Suprapubic skin (tissue), 4 donors: ENCODE results near the gene PIWIL4. TPM values are rescaled to one million over a fixed set of nuclear protein-coding genes. Genes with fewer than 3 reads are reported as not detected.

Source experiments
- DNase-seq, 2 donors: peaks; one replicate each; pipeline ENCODE4 v3.0.0-alpha.2; 2019; ENCODE audit warnings: low spot score in 2 of 2
- H3K27ac ChIP-seq: fragments of 200-600 bp; sonication (generic); one replicate; pipeline ENCODE4 v1.5.1; 2019
- H3K27me3 ChIP-seq: fragments of 200-600 bp; sonication (generic); one replicate; pipeline ENCODE4 v1.5.1; 2019
- H3K36me3 ChIP-seq: fragments of 200-600 bp; sonication (generic); one replicate; pipeline ENCODE4 v1.5.1; 2019
- H3K4me1 ChIP-seq: fragments of 200-600 bp; sonication (generic); one replicate; pipeline ENCODE4 v1.5.1; 2019
- H3K4me3 ChIP-seq: fragments of 200-600 bp; sonication (generic); one replicate; pipeline ENCODE4 v1.5.1; 2019; ENCODE audit warnings: mild to moderate bottlenecking
- H3K9me3 ChIP-seq: fragments of 200-600 bp; sonication (generic); one replicate; pipeline ENCODE4 v1.5.1; 2019
- EP300 ChIP-seq: sonication (generic); formaldehyde crosslinking; IDR thresholded peaks from one replicate; pipeline ENCODE4 v1.6.1; 2017; ENCODE audit warnings: antibody characterized with exemption
- POLR2A ChIP-seq, 2 donors: fragments of 450-650 bp; IDR thresholded peaks; one replicate each; pipeline ENCODE4 v1.6.1; 2017; ENCODE audit warnings: antibody characterized with exemption in 2 of 2, mild to moderate bottlenecking in 2 of 2, moderate library complexity in 2 of 2
- POLR2AphosphoS5 ChIP-seq, 3 donors: sonication (generic); formaldehyde crosslinking; IDR thresholded peaks; one replicate each; pipeline ENCODE4 v1.6.1; 2017; ENCODE audit warnings: antibody characterized with exemption in 3 of 3
- WGBS: methylation state at CpG from one replicate; pipeline ENCODE4 v1.1.5; 2018; 5-methylcytosine and 5-hydroxymethylcytosine counted together
- total RNA-seq, 4 donors: library from RNA; depleted of rRNA; stranded (reverse); fragments of >200 nt; gene quantifications; one replicate each; pipeline ENCODE4 v1.1.0, GENCODE V29; 2016
- TF ChIP-seq, protein P1 (sequence below), 2 donors: fragments of 200-600 bp in 1 of 2; fragments of 450-650 bp in 1 of 2; sonication (generic) in 1 of 2; IDR thresholded peaks; one replicate each; pipeline ENCODE4 v1.5.1; 2016 to 2019; ENCODE audit warnings: antibody characterized with exemption in 2 of 2, mild to moderate bottlenecking in 1 of 2, moderate library complexity in 1 of 2

PIWIL4 gene
- total RNA-seq, 4 donors from 2014 or later = 0.91 to 2.5 (median 1.8) TPM

DNA sequence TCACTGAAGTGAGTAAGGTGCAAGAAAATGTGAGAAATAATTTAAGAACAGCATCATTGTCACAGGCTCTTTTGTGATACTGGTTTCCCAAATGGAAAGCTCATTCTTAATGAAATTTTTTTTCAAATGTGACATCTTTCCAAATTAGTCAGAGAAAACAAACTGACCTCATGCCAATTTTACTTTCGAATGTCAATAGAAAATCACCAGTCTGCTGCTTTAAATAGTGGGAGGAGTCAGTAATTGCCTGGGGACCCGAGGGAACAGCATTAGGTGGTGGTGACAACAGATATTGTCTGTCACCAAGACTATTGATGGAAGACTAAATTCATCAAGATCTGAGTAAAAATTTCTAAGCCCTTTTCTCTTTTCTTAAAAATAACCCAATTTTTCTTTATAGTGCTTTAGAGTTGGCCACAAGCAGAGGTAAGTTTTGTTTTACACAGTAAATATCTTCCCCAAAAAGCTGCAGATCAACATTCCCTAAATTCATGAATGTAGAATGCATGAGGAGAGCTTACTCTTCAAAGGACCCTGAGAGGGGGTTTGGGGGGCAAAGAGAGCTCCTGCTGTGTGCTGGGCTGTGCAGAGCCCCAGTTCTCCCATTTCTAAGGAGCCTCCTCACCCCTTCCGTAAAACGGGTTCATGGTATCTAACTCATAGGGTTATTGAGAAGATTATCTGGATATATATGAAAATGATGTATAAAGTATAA lies 95.1 kb downstream of the PIWIL4 start:
- Histone ChIP-seq H3K4me1 (peaks cover 7% of the 10 kb centered on the region), H3K9me3 (no peaks in the 10 kb centered on the region), H3K27ac (no peak overlapping the region), H3K27me3 (no peaks in the 10 kb centered on the region), H3K36me3 (no peaks in the 10 kb centered on the region), H3K4me3 (no peak overlapping the region)
- WGBS = 54% methylated on average over 4 of the region's 4 CpGs
- DNase-seq = no peak
- TF ChIP-seq EP300 = no peak
- TF ChIP-seq, protein P1, sequence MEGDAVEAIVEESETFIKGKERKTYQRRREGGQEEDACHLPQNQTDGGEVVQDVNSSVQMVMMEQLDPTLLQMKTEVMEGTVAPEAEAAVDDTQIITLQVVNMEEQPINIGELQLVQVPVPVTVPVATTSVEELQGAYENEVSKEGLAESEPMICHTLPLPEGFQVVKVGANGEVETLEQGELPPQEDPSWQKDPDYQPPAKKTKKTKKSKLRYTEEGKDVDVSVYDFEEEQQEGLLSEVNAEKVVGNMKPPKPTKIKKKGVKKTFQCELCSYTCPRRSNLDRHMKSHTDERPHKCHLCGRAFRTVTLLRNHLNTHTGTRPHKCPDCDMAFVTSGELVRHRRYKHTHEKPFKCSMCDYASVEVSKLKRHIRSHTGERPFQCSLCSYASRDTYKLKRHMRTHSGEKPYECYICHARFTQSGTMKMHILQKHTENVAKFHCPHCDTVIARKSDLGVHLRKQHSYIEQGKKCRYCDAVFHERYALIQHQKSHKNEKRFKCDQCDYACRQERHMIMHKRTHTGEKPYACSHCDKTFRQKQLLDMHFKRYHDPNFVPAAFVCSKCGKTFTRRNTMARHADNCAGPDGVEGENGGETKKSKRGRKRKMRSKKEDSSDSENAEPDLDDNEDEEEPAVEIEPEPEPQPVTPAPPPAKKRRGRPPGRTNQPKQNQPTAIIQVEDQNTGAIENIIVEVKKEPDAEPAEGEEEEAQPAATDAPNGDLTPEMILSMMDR (IDR thresholded peaks at IDR 0.05) = no peak
- no peak for TF ChIP-seq POLR2AphosphoS5 (IDR thresholded peaks at IDR 0.05)
- TF ChIP-seq POLR2A (IDR thresholded peaks at IDR 0.05) = no peak

DNA sequence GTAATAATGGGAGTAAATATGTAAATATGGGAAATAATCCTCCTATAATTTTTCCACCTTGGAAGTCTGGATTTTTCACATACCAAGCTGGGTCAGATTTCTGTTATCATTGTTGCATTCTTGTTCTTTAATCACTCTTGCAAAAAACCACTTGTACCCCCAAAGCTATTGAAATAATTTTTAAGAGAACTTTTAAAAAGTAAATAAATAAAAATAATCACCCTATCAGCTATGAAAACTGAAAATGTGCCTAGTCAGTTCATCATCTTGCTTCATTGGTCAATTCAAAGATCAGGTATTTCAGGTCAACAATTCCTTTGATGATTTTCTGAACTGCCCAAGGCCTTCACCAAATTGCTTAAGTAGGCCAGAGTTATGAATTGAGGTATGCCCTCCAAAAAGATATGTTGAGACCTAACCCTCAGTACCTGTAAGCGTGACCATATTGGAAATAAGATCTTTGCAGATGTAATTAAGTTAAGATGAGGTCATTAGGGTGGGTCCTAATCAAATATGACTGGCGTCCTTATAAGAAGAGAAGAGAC lies 95.8 kb downstream of the PIWIL4 start:
- Histone ChIP-seq H3K27me3 (no peaks in the 10 kb centered on the region), H3K27ac (no peak overlapping the region), H3K36me3 (no peaks in the 10 kb centered on the region), H3K4me1 (peaks cover 7% of the 10 kb centered on the region), H3K4me3 (no peak overlapping the region), H3K9me3 (no peaks in the 10 kb centered on the region)
- TF ChIP-seq, protein P1 (IDR thresholded peaks at IDR 0.05) = no peak
- no peak for TF ChIP-seq EP300
- no peak for TF ChIP-seq POLR2AphosphoS5 (IDR thresholded peaks at IDR 0.05)
- no peak for TF ChIP-seq POLR2A (IDR thresholded peaks at IDR 0.05)
- 96% methylated on average over 2 of the region's 2 CpGs for WGBS
- DNase-seq = no peak

DNA sequence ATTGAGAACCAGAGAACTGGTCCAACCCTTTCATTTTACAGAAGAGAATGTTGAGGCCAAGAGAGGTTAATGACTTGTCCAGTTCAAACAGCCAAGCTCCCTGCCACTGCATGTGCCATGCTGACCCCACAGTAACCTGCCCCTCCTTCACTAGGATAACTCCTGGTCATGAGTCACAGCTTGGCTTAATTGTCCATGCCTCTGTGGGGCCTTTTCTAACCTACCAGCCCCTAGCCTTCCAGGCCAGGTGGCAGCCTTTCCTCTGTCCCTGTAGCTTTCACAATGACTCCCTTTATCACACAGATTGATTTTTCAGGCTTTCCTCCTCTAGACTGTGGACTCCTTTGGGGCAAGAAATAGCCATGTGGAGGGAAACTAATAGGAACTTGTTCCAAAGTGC lies 97.2 kb downstream of the PIWIL4 start:
- Histone ChIP-seq H3K36me3 (no peaks in the 10 kb centered on the region), H3K4me1 (no peaks in the 10 kb centered on the region), H3K27me3 (no peaks in the 10 kb centered on the region), H3K9me3 (no peaks in the 10 kb centered on the region), H3K4me3 (no peak overlapping the region), H3K27ac (no peak overlapping the region)
- no peak for DNase-seq
- no peak for TF ChIP-seq EP300
- no peak for TF ChIP-seq POLR2AphosphoS5 (IDR thresholded peaks at IDR 0.05)
- TF ChIP-seq POLR2A (IDR thresholded peaks at IDR 0.05) = no peak
- TF ChIP-seq, protein P1 (IDR thresholded peaks at IDR 0.05) = no peak

DNA sequence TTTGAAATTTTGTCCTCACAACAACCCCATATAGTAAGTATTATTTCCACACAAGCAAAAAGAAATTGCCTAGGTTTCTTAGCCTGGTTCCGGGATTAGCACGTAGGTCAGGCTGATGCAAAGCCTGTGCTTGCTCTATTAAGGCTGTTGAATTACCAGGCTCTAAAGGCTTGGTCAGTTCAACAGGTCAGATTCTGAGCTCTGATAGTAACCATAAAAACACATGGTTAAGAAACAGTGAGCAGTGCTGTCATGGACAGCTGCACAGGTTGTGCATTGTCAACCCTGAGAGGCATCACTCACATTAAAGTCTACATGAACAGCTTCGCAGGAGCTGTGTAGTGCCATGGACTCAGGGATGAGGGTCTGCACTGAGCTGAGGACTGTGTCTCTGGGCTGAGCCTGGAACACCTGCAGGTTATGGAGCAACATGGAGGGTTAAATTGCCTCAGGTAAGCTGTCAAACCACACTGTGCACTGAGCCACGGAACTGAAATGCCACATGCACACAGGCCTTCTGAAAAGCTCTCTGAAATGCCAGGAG lies 98.0 kb downstream of the PIWIL4 start:
- Histone ChIP-seq H3K27me3 (no peaks in the 10 kb centered on the region), H3K27ac (no peak overlapping the region), H3K9me3 (no peaks in the 10 kb centered on the region), H3K4me1 (no peaks in the 10 kb centered on the region), H3K4me3 (no peak overlapping the region), H3K36me3 (no peaks in the 10 kb centered on the region)
- 83% methylated on average over 4 of the region's 4 CpGs for WGBS
- DNase-seq = no peak
- TF ChIP-seq, protein P1 (IDR thresholded peaks at IDR 0.05) = no peak
- TF ChIP-seq POLR2A (IDR thresholded peaks at IDR 0.05) (no peak), POLR2AphosphoS5 (IDR thresholded peaks at IDR 0.05) (no peak)
